MV-4-11 (cell line): ENCODE data around the gene ZSWIM8.
"Not testable (repeated sequence)": the region's sequence is repeated elsewhere in the genome, so short reads cannot be mapped to it uniquely, and the experiment has no call there.

Experiments
- DNase-seq: peaks from one replicate; lab custom pipeline; 2025; lab: John Stamatoyannopoulos, UW

ZSWIM8 gene

DNA sequence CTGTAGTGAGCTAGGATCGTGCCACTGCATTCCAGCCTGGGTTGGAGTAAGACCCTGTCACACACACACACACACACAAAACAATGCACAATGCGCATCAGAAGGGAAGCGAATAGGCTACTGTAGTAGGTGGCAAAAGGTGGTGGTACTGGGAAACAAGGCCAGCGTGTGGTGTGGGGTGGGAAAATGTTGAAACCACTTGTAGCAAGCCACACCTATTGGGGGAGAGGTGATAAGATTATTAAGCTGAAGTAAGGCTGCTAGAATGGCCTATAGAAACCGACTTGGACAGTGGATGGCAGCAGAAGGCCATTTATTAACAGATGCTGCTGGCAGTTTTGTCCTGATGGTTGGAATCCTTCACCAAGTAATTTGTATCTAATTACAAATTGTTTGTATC is 10.8 kb upstream of the ZSWIM8 start:
- no peak for DNase-seq

DNA sequence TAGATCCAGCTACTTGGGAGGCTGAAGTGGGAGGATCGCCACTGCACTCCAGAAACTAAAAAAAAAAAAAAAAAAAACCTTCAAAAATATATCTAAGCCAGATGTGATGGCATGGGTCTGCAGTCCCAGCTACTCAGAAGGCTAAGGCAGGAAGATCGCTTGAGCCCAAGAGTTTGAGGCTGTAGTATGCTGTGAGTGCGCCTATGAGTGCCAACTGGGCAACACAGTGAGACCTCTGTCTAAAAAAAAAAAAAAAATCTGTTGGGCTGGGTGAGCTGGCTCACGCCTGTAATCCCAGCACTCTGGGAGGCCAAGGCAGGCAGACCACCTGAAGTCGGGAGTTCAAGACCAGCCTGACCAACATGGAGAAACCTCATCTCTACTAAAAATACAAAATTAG is 6.4 kb upstream of the ZSWIM8 start:
- no peak for DNase-seq

DNA sequence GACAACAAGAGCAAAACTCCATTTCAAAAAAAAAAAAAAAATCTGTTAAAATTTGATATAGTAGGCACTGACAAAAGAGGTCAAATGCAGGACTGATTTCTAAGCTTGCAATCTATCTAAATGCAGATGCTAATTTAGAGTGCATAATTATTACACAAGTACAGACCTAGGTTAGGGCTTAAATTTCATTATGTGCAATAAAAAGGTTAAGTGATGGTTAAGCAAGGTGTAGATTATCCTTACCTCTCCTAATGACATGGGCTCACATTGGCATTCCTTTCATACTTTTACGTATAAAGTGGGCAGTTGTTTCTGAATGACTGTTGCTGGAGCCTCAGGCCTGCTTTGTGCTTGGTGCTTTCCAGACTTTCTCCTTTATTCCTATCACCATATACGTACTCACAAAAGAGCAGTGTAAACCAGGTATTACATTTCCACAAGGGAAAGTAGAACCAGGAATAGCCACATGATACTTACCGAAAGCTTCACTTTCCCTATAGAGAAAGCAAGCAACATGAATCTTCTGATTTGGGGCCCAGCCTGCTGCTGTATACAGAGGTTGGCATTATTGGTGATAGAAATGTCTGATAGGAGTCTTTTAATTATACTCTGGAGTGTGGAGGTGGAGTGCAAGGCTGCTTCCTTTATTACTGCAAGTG is 5.7 kb upstream of the ZSWIM8 start:
- DNase-seq: no peak

DNA sequence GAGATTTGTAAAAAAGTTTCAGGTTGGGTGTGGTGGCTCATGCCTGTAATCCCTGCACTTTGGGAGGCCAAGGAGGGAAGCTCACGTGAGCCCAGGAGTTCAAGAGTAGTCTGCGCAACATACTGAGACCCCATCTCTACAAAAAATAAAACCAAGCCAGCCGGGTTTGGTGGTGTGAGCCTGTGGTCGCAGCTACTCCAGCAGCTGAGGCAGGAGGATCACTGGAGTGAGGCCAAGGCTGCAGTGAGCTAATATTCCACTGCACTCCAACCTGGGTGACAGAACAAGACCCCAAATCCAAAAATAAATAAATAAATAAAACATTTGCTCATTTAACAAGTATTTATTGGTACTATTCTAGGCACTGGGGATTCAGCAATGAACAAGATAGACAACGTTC is 5.1 kb upstream of the ZSWIM8 start:
- no peak for DNase-seq

DNA sequence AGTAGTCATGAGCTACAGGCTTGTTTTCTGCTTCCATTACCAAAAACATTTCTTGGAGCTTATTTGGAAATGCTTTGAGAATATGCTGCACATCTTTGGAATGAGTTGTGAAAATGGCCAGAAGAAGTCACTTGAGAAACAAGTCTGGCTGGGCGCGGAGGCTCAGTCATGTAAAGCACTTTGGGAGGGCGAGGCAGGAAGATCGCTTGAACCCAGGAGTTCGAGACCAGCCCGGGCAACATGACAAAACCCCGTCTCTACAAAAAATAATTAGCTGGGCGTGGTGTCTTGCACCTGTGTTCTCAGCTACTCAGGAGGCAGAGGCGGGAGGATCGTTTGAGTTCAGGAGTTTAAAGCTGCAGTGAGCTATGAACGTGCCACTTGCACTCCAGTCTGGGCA is 4.4 kb upstream of the ZSWIM8 start:
- no peak for DNase-seq

DNA sequence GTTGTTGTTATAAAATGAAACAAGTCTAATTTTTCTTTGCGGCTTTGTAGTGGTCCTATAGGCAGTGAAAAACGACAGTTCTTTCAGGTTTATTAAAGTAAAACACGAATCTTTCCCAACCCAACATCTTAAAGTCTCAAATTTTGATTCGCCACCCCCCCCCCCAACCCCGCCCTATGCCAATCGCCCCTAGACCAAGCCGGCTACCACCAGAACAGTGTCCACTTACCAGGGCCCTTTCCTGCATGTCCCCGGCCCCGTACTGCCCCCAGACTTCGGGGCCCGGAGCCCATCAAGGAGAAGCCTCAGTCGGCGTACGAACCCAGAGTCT is 3.9 kb upstream of the ZSWIM8 start:
- no peak for DNase-seq

DNA sequence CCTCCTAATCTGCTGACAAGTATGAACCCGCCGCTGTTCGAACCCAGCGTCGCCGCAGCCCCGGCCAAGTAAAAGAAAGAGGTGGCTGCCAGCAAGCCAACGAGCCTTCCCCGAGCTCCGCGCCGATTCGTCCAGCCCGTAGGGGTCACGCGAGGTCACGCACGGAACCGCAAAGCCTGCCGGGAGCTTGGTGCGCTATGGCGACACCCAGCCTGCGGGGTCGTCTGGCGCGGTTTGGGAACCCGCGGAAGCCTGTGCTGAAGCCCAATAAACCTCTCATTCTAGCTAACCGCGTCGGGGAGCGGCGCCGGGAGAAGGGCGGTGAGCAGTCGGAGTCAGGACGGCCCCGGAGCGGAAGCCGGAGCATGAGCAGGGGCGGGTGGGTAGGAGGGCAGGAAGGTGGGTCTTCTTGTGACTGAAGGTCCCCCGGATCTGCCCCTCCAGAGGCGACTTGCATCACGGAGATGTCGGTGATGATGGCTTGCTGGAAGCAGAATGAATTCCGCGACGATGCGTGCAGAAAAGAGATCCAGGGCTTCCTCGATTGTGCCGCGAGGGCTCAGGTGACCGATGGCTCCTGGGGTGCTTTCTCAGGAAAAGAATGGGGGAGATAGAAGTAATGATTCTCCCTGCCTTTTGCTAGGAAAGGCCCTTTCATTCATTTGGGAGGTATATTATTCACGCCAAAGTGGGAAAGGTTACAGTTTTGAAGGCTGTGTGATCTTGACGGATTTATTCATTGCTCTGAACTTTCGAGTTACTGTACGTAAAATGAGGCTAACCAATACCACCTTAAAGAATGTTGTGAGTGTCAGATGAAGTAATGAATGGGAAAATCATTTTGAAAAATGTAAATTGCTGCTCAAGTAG is 3.3 kb upstream of the ZSWIM8 start, which contains the start of gene CHCHD1:
Gene CHCHD1, plus strand, starts transcription at position 170 of the 870 bp plus-strand sequence. Its CDS starts 28 bp downstream, at position 198.
- DNase-seq: peak; percentile 78

DNA sequence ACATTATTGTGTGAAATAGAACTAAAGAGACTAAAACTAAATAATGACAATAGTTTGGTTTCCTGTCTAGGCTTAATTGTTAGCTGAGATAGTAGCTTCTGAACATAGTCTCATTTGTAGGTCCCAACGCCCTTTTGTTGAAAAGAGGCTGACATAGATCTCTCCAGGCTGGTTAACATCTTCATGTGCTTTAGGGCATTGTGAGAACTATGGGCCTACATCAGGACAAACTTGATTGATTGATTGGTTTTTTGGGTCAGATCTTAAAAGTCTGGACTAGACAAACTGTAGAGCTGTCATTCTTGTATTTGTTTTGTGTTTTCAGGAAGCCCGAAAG is 2.7 kb upstream of the ZSWIM8 start:
- DNase-seq: no peak

DNA sequence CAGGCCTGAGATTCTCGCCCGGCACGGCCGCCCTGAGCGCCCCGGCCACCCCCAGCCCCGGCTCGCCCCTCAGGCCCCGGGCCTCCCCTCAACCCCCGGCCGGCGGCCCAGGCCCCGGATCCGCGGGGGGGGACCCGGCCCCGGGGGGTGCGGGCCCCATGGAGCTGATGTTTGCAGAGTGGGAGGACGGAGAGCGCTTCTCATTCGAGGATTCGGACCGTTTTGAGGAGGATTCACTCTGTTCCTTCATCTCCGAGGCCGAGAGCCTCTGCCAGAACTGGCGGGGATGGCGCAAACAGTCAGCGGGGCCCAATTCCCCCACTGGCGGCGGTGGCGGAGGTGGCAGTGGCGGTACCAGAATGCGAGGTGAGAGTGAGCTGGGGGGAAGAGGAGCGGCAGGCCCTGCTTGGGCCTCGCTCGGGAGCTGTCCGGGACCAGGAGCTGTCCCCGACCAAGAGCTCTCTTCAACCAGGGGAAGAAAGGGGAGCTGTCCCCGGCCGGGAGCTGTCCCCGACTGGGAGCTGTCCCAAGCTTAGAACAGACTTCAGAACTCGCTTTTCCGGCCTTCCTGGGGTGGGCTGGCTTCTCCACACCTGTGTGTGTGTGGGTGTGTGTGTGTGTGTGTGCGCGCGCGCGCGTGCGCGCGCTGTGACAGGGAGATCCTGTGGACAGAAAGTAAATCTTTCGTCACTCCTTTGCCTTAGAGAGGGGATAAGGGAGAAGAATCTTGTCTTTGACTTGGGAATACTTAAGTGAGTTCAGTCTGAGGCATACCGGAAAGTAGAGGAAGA is 510 bp downstream of the ZSWIM8 start:
- DNase-seq: peak; percentile 14

DNA sequence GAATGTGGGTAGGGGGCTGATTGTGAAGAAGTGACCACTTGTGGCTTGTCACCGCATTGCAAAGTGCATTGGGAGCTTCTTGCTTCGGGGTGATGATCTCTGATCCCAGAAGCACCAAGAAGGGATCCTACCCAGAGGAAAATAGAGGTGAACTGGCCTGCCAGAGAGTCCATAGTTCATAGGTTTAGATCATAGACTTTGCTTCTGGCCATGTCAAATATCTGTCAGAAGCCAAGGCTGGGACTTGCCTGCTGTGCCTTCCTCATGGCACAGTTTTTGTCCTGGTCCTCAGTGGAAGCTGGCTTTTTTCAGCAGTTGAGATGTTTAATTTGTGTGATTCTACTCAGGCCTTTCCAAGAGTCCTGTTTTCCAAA is 1.1 kb downstream of the ZSWIM8 start:
- DNase-seq: no peak

DNA sequence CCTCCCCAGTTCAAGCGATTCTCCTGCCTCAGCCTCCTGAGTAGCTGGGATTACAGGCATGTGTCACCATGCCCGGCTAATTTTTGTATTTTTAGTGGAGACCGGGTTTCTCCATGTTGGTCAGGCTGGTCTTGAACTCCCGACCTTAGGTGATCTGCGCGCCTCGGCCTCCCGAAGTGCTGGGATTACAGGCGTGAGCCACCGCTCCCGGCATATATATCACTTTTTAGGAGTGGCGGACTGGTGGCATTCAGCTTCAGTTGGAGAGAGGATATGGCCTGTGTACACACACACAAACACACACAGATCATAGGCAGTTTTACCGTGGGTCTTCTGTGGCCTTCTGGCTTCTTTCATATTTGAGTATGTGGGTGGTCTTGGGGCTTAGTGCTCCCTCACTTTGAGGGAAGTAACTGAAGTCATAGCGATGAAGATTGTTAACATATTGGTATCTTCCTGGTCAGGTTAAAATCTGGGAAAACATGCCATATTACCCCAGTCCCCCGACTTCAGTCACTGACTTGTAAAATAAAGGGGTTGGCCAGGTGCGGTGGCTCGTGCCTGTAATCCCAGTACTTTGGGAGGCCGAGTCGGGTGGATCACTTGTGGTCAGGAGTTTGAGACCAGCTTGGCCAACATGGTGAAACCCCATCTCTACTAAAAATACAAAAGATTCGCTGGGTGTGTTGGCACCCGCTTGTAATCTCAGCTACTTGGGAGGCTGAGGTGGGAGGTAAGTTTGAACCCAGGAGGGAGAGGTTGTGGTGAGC is 1.8 kb downstream of the ZSWIM8 start:
- not testable (repeated sequence) for DNase-seq

DNA sequence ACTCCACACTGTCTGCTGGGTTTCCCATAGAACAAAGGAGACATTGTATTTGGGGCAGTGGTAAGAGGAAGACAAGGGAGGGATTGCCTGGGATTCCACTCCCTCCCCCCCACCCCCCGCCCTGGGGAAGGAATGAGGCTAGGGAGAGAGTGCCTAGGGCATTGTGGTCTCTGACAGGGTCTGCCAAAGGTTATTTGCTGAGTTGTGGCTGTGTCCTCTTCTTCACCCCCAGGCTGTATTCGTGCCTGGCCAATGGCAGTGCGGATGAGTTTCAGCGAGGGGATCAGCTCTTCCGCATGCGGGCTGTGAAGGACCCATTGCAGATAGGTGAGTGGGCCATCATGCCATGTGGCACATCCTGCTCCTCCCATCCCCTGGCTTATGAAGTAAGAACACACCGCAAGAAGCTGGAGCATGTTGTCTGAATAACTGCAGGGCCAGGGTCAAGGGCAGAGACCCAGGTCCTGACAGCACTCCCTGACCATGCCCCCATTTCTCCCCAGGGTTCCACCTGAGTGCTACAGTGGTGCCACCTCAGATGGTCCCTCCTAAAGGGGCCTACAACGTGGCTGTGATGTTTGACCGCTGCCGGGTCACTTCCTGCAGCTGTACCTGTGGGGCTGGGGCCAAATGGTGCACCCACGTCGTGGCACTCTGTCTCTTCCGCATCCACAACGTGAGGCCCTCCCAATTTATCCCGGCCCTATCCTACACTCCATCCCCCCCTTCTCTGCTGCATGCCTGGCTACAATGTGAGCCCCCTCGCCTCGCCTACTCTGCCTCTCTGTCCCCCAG is 3.7 kb downstream of the ZSWIM8 start:
- DNase-seq: no peak

DNA sequence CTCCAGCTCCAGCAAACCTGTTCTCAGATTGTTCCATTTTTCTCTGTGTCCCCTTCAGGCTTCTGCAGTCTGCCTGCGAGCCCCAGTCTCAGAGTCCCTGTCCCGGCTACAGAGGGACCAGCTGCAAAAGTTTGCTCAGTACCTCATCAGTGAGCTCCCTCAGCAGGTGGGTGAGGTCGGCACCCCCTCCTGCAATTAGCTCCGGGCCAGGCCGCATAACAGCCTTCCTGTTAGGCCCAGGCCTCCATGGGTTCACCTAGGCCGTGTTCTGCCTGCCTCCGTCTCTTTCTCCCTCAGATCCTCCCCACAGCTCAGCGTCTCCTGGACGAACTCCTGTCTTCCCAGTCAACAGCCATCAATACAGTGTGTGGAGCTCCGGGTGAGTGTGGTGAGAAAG is 4.3 kb downstream of the ZSWIM8 start:
- DNase-seq: no peak

DNA sequence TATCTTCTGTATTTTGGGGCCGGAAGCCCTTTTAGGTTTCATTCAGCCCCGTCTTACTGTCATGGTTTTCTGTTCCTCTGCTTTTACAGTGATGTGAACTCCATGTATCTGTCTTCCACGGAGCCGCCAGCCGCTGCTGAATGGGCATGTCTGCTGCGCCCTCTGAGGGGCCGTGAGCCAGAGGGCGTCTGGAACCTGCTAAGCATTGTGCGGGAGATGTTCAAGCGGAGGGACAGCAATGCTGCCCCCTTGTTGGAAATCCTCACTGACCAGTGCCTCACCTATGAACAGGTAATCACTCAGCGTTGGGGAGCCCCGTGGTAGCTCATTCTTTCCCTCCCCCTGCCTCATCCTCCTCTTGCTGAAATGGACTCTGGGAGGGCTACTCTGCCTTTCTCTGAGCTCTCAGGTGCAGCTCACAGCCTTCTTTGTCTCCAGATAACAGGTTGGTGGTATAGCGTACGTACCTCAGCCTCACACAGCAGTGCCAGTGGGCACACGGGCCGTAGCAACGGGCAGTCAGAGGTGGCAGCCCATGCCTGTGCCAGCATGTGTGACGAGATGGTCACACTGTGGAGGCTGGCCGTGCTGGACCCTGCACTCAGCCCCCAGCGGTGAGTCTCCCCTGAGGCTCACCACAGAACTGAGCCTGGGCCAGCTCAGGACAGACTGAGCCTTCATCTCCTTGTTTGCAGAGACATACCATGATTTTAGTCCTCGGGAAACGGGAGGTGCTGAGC is 5.7 kb downstream of the ZSWIM8 start:
- no peak for DNase-seq

DNA sequence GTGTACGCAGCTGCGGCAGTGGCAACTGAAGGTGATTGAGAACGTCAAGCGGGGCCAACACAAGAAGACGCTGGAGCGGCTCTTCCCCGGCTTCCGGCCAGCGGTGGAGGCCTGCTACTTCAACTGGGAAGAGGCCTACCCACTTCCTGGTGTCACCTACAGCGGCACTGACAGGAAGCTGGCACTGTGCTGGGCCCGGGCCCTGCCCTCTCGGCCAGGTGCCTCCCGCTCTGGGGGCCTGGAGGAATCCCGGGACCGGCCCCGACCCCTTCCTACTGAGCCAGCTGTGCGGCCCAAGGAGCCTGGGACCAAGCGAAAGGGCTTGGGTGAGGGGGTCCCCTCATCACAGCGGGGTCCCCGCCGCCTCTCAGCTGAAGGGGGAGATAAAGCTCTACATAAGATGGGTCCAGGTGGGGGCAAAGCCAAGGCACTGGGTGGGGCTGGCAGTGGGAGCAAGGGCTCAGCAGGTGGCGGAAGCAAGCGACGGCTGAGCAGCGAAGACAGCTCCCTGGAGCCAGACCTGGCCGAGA is 6.5 kb downstream of the ZSWIM8 start:
- DNase-seq: no peak

DNA sequence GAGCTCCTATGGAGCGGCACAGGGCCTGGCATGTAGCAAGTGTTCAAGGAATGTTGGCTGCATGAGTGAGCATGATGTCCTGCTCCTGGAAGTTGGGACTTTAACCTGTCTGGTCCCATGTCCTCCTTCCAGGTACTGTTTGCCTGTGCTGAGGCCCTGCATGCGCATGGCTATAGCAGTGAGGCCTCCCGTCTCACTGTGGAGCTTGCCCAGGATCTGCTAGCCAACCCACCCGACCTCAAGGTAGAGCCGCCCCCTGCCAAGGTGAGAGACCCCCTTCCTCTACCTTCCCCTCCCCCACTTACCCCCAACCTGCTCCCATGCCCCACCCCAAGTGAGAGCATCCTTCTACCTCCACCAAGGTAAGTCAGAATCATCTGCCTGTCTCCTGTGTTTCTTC is 8.1 kb downstream of the ZSWIM8 start:
- no peak for DNase-seq

DNA sequence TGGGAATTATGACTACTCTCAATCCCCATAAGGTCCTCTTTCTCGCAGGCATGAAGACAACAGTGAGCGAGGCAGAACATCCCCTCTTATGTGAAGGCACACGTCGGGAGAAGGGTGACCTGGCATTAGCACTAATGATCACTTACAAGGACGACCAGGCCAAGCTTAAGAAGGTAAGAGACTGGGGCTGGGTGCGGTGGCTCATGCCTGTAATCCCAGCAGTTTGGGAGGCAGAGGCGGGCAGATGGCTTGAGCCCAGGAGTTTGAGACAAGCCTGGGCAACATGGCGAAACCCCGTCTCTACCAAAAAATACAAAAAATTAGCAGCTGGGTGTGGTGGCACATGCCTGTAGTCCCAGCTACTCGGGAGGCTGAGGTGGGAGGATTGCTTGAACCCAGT is 10.1 kb downstream of the ZSWIM8 start:
- not testable (repeated sequence) for DNase-seq

DNA sequence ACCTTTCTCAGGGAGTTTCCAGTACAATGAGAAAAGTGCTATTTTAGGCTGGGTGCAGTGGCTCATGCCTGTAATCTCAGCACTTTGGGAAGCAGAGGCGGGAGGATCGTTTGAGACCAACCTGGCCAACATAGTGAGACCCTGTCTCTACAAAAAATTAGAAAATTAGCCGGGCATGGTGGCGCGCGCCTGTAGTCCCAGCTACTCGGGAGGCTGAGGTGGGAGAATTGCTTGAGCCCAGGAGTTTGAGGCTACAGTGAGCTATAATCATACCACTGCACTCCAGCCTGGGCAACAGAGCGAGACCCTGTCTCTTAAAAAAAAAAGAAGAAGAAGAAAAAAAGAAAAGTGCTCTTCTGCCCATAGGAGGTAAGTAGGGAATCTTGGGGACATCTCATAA is 10.6 kb downstream of the ZSWIM8 start:
- not testable (repeated sequence) for DNase-seq

DNA sequence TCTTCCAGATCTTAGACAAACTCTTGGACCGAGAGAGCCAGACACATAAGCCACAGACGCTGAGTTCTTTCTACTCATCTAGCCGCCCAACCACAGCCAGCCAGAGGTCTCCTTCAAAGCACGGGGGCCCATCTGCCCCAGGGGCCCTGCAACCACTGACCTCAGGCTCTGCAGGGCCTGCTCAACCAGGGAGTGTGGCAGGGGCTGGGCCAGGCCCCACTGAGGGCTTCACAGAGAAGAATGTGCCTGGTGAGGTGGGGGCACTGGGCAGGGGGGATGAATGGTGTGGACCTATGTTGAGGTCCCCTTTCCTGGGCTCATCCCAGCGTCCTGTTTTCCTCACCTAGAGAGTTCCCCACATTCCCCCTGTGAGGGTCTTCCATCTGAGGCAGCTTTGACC is 11.4 kb downstream of the ZSWIM8 start:
- no peak for DNase-seq

DNA sequence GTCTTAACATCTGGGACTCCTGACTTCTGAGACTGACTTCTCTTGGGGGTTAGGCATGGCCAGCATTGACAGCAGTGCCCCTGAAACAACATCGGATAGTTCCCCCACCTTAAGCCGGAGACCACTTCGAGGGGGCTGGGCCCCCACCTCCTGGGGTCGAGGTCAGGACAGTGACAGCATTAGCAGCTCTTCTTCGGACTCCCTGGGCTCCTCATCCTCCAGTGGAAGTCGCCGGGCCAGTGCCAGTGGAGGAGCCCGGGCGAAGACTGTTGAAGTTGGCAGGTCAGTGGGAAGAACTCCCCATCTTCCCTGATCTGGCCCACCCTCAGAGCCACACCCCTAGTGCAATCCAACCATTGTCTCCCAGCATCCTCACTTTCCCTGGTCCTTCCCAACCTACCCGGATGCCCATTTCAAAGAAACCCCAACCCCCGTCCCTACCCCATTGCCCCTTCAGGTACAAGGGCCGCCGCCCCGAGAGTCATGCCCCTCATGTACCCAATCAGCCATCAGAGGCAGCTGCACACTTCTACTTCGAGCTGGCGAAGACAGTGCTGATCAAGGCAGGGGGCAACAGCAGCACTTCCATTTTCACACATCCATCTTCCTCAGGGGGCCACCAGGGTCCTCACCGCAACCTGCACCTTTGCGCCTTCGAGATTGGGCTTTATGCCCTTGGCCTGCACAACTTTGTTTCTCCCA is 12.1 kb downstream of the ZSWIM8 start:
- no peak for DNase-seq
